Body of pancreas (tissue), 4 donors: Measurements from ENCODE around the gene CEP55.

ENCODE experiments used
- POLR2A ChIP-seq, 3 donors: fragments of 450-650 bp; IDR thresholded peaks; one replicate each; pipeline ENCODE4 v1.6.1; 2016; ENCODE audit warnings: antibody characterized with exemption in 3 of 3, mild to moderate bottlenecking in 2 of 3
- TF ChIP-seq, protein P1 (sequence below), 7 experiments: fragments of 450-650 bp in 4 of 7; fragments of 200-600 bp in 3 of 7; sonication (generic) in 3 of 7; IDR thresholded peaks; one replicate each; pipeline ENCODE4 v1.5.1; 2016 to 2019; ENCODE audit warnings: antibody characterized with exemption in 7 of 7

DNA sequence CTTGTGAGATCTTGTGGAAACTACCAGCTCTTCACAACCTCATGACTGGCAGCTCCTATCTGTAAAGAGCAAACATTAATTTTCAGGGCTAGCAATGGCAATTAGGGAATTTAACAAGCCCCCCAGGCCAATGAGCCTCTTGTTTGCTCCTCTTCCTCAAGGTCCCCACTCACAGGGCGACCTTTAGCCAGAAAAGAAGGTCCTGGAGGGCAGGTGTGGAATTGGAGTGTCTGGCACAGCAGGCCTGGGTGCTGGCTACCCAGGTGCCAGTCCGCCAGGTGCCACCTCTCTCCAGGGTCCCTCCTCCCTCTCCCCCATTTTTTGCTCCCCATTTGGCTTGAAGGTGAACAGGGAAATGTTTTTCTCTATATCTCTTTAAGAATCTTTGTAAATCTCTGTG lies 1.9 kb upstream of the CEP55 start:
- TF ChIP-seq, protein P1, sequence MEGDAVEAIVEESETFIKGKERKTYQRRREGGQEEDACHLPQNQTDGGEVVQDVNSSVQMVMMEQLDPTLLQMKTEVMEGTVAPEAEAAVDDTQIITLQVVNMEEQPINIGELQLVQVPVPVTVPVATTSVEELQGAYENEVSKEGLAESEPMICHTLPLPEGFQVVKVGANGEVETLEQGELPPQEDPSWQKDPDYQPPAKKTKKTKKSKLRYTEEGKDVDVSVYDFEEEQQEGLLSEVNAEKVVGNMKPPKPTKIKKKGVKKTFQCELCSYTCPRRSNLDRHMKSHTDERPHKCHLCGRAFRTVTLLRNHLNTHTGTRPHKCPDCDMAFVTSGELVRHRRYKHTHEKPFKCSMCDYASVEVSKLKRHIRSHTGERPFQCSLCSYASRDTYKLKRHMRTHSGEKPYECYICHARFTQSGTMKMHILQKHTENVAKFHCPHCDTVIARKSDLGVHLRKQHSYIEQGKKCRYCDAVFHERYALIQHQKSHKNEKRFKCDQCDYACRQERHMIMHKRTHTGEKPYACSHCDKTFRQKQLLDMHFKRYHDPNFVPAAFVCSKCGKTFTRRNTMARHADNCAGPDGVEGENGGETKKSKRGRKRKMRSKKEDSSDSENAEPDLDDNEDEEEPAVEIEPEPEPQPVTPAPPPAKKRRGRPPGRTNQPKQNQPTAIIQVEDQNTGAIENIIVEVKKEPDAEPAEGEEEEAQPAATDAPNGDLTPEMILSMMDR (IDR thresholded peaks at IDR 0.05): no peak
- TF ChIP-seq POLR2A (IDR thresholded peaks at IDR 0.05): no peak
